DND-41 (cell line): ENCODE results near the gene BCO1.

Source experiments
- EZH2 ChIP-seq: IDR thresholded peaks from 3 replicates; pipeline ENCODE4 v1.6.1; 2012; ENCODE audit warnings: borderline replicate concordance, low read depth, mild to moderate bottlenecking, moderate library complexity, low read length, inconsistent platforms; ENCODE audit not compliant: severe bottlenecking
- TF ChIP-seq, protein P1 (sequence below): IDR thresholded peaks from 2 replicates; pipeline ENCODE4 v1.5.1; 2012; ENCODE audit warnings: borderline replicate concordance, low read length, moderate library complexity, mild to moderate bottlenecking; ENCODE audit not compliant: poor library complexity, severe bottlenecking; ENCODE audit errors: extremely low read depth

DNA sequence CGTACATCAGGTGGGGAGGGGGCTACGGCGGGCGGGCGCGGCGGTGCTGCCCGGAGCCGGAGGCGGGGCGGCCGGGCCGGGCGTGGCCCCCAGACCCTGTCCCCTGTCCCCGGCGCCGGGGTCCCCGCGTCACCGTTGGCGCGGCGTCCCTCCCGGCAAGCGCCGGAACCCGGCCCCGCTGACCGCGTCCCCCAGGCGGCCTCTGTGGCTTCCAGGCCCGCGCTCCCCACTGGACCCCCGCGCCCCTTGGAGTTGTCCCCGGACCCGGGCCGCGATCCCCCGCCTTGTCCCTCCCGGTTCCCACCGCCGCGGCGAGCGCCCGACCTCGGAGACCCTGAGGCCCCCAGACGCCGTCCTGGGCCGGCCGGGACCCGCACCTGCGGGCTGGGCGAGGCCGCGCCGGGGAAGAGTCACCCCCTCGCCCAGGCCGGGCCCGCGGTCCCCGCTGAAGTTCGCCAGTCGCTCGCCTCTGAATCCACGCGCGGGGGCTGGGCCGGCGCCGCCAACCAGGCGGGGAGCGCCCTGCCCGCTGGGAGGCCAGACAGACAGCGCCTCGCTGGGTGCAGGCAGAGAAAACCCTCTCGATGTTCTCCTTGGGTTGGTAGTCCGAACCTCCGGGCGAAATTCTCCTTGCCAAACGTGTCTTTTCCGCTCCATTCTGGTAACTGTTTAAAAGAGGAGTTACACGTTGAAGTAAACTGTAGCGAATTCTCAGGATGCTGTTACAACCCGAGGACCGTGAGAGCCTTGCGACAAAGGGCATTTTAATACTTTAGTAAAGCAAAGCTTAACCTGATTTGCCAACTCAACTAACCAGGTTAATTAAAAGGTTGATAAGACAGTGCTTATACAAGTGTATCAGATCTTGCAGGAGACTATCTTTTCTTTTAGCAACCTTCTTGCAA is 77.0 kb downstream of the BCO1 start:
- TF ChIP-seq, protein P1, sequence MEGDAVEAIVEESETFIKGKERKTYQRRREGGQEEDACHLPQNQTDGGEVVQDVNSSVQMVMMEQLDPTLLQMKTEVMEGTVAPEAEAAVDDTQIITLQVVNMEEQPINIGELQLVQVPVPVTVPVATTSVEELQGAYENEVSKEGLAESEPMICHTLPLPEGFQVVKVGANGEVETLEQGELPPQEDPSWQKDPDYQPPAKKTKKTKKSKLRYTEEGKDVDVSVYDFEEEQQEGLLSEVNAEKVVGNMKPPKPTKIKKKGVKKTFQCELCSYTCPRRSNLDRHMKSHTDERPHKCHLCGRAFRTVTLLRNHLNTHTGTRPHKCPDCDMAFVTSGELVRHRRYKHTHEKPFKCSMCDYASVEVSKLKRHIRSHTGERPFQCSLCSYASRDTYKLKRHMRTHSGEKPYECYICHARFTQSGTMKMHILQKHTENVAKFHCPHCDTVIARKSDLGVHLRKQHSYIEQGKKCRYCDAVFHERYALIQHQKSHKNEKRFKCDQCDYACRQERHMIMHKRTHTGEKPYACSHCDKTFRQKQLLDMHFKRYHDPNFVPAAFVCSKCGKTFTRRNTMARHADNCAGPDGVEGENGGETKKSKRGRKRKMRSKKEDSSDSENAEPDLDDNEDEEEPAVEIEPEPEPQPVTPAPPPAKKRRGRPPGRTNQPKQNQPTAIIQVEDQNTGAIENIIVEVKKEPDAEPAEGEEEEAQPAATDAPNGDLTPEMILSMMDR, result no peak
- TF ChIP-seq EZH2, result no peak
